ENCODE results near the gene CCDC120. TPM values are rescaled to one million over a fixed set of nuclear protein-coding genes. Genes with fewer than 3 reads are reported as not detected.

Gene CCDC120
- total RNA-seq, 3 donors from 2014 or later, result 0.80 to 6.3 (median 4.3) TPM

GRCh38 chrX:49061490-49061889, 2.7 kb downstream of the CCDC120 start:
- no peaks in the 10 kb centered on the region for H3K9me3 ChIP-seq
- no peak for TF ChIP-seq POLR2A (IDR thresholded peaks at IDR 0.05)
- TF ChIP-seq POLR2AphosphoS5 (IDR thresholded peaks at IDR 0.05), result no peak
- TF ChIP-seq CTCF (IDR thresholded peaks at IDR 0.05), result no peak
- no peak overlapping the region for H3K4me3 ChIP-seq
- no peaks in the 10 kb centered on the region for H3K4me1 ChIP-seq
- H3K27me3 ChIP-seq, result peaks cover 0 to 26% of the 10 kb centered on the region in 2 donors
- DNase-seq (ENCODE audit: low spot score in 2 of 2), result no peak
- H3K27ac ChIP-seq, result no peak overlapping the region
- no peaks in the 10 kb centered on the region for H3K36me3 ChIP-seq
- intact Hi-C loops (cut with DNase I; ENCODE audit: low total_unique reads), result no loop called here

- Histone ChIP-seq H3K4me1 (no peaks in the 10 kb centered on the region), H3K9me3 (no peaks in the 10 kb centered on the region), H3K27me3 (peaks cover 0 to 26% of the 10 kb centered on the region in 2 donors), H3K36me3 (no peaks in the 10 kb centered on the region), H3K4me3 (no peak overlapping the region), H3K27ac (no peak overlapping the region)
- no peak for TF ChIP-seq CTCF (IDR thresholded peaks at IDR 0.05)
- TF ChIP-seq POLR2A (IDR thresholded peaks at IDR 0.05), result no peak
- no peak for TF ChIP-seq POLR2AphosphoS5 (IDR thresholded peaks at IDR 0.05)
- intact Hi-C loops (cut with DNase I; ENCODE audit: low total_unique reads), result no loop called here
- DNase-seq (ENCODE audit: low spot score in 2 of 2), result no peak
Measured at GRCh38 chrX:49061916-49062315, 3.1 kb downstream of the CCDC120 start.

GRCh38 chrX:49063715-49064114, 4.9 kb downstream of the CCDC120 start:
- intact Hi-C loops (cut with DNase I; ENCODE audit: low total_unique reads), result no loop called here
- TF ChIP-seq POLR2AphosphoS5 (IDR thresholded peaks at IDR 0.05) (no peak), POLR2A (IDR thresholded peaks at IDR 0.05) (no peak), CTCF (IDR thresholded peaks at IDR 0.05) (no peak)
- Histone ChIP-seq H3K4me1 (no peaks in the 10 kb centered on the region), H3K4me3 (no peak overlapping the region), H3K9me3 (no peaks in the 10 kb centered on the region), H3K27me3 (peaks cover 0 to 17% of the 10 kb centered on the region in 2 donors), H3K27ac (no peak overlapping the region), H3K36me3 (no peaks in the 10 kb centered on the region)
- no peak for DNase-seq (ENCODE audit: low spot score in 2 of 2)

GRCh38 chrX:49064303-49064702, 5.5 kb downstream of the CCDC120 start:
- no peak for DNase-seq (ENCODE audit: low spot score in 2 of 2)
- H3K4me1 ChIP-seq, result no peaks in the 10 kb centered on the region
- H3K27ac ChIP-seq, result no peak overlapping the region
- no peaks in the 10 kb centered on the region for H3K36me3 ChIP-seq
- intact Hi-C loops (cut with DNase I; ENCODE audit: low total_unique reads), result no loop called here
- peaks cover 0 to 11% of the 10 kb centered on the region in 2 donors for H3K27me3 ChIP-seq
- no peak overlapping the region for H3K4me3 ChIP-seq
- H3K9me3 ChIP-seq, result no peaks in the 10 kb centered on the region
- TF ChIP-seq CTCF (IDR thresholded peaks at IDR 0.05) (no peak), POLR2A (IDR thresholded peaks at IDR 0.05) (no peak), POLR2AphosphoS5 (IDR thresholded peaks at IDR 0.05) (no peak)

GRCh38 chrX:49064735-49065134, 5.9 kb downstream of the CCDC120 start:
- Histone ChIP-seq H3K36me3 (no peaks in the 10 kb centered on the region), H3K27me3 (peaks cover 0 to 11% of the 10 kb centered on the region in 2 donors), H3K4me3 (no peak overlapping the region), H3K9me3 (no peaks in the 10 kb centered on the region), H3K4me1 (no peaks in the 10 kb centered on the region), H3K27ac (no peak overlapping the region)
- intact Hi-C loops (cut with DNase I; ENCODE audit: low total_unique reads), result no loop called here
- TF ChIP-seq POLR2AphosphoS5 (IDR thresholded peaks at IDR 0.05), result no peak
- no peak for DNase-seq (ENCODE audit: low spot score in 2 of 2)

- H3K27me3 ChIP-seq, result peaks cover 0 to 17% of the 10 kb centered on the region in 2 donors
- TF ChIP-seq POLR2AphosphoS5 (IDR thresholded peaks at IDR 0.05) (no peak), CTCF (IDR thresholded peaks at IDR 0.05) (no peak), POLR2A (IDR thresholded peaks at IDR 0.05) (no peak)
- H3K27ac ChIP-seq, result no peak overlapping the region
- no peaks in the 10 kb centered on the region for H3K4me1 ChIP-seq
- intact Hi-C loops (cut with DNase I; ENCODE audit: low total_unique reads), result no loop called here
- no peaks in the 10 kb centered on the region for H3K36me3 ChIP-seq
- no peak overlapping the region for H3K4me3 ChIP-seq
- no peaks in the 10 kb centered on the region for H3K9me3 ChIP-seq
- no peak for DNase-seq (ENCODE audit: low spot score in 2 of 2)
Measured at GRCh38 chrX:49066278-49066677, 7.5 kb downstream of the CCDC120 start.
